ENCODE data around the gene SUSD1. TPM values are rescaled to one million over a fixed set of nuclear protein-coding genes. Genes with fewer than 3 reads are reported as not detected.

The SUSD1 gene
- total RNA-seq, 1 experiment from 2014 or later = 7.9 TPM

DNA sequence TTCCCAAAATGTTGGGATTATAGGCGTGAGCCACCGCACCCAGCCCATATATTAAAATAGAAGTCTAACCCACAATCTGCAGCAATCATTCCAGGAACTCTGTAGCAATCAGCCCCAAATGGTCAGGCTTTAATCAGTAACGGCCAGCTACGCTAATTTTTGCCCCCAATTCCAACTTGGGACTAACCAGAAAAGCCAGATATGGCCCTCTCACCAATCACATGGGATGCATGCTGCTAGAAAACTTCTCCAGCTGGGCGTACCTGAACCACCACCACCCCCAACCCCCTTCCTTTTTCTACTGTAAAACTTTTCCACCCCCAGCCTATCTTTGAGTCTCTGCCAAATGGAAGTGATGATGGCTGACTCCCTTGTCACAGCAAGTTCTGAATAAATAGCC lies 4.1 kb downstream of the SUSD1 start:
- peaks cover 21 to 56% of the 10 kb centered on the region in 2 experiments for H3K4me1 ChIP-seq (ENCODE audit: control insufficient read depth in 1 of 2, insufficient read depth in 2 of 2, low read length in 2 of 2)
- RAD21 ChIA-PET (ENCODE audit: low non-redundant PET in 1 of 2, low total read pairs in 2 of 2, uncharacterized antibody in 2 of 2, unreplicated experiment in 2 of 2) = no interaction called here
- no TSS peak for BruUV-seq (replicated peaks)
- no peak for TF ChIP-seq FOSL1 (IDR thresholded peaks at IDR 0.05; ENCODE audit: low read depth)
- TF ChIP-seq MAX (IDR thresholded peaks at IDR 0.05) = no peak
- TF ChIP-seq POLR2A (IDR thresholded peaks at IDR 0.05; ENCODE audit: borderline replicate concordance, extremely low read depth, insufficient read depth, insufficient read length) = no peak
- TF ChIP-seq EZH2phosphoT487 (IDR thresholded peaks at IDR 0.05; ENCODE audit: borderline replicate concordance) = no peak
- no peak for TF ChIP-seq SRF (IDR thresholded peaks at IDR 0.05; ENCODE audit: low read depth)
- no peak for TF ChIP-seq ZNF274 (IDR thresholded peaks at IDR 0.05; ENCODE audit: low read depth, low read length)
- TF ChIP-seq, protein P1, sequence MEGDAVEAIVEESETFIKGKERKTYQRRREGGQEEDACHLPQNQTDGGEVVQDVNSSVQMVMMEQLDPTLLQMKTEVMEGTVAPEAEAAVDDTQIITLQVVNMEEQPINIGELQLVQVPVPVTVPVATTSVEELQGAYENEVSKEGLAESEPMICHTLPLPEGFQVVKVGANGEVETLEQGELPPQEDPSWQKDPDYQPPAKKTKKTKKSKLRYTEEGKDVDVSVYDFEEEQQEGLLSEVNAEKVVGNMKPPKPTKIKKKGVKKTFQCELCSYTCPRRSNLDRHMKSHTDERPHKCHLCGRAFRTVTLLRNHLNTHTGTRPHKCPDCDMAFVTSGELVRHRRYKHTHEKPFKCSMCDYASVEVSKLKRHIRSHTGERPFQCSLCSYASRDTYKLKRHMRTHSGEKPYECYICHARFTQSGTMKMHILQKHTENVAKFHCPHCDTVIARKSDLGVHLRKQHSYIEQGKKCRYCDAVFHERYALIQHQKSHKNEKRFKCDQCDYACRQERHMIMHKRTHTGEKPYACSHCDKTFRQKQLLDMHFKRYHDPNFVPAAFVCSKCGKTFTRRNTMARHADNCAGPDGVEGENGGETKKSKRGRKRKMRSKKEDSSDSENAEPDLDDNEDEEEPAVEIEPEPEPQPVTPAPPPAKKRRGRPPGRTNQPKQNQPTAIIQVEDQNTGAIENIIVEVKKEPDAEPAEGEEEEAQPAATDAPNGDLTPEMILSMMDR (IDR thresholded peaks at IDR 0.05 in 2 of 3, conservative IDR thresholded peaks at IDR 0.05 in 1 of 3; ENCODE audit: borderline replicate concordance in 1 of 3, insufficient read depth in 1 of 3, low read depth in 2 of 3, low read length in 2 of 3) = no peak
- TF ChIP-seq ZBTB33 (IDR thresholded peaks at IDR 0.05; ENCODE audit: extremely low read depth, insufficient replicate concordance, low read length) = no peak
- TF ChIP-seq SP1 (IDR thresholded peaks at IDR 0.05; ENCODE audit: low read depth) = no peak
- TF ChIP-seq, protein P2, sequence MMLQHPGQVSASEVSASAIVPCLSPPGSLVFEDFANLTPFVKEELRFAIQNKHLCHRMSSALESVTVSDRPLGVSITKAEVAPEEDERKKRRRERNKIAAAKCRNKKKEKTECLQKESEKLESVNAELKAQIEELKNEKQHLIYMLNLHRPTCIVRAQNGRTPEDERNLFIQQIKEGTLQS (IDR thresholded peaks at IDR 0.05) = no peak
- no peak for TF ChIP-seq YY1 (IDR thresholded peaks at IDR 0.05; ENCODE audit: extremely low read depth, insufficient replicate concordance, low read depth, low read length)
- no peak for TF ChIP-seq EGR1 (IDR thresholded peaks at IDR 0.05; ENCODE audit: low read depth)
- no peak for TF ChIP-seq ELF1 (IDR thresholded peaks at IDR 0.05; ENCODE audit: borderline replicate concordance, low read depth)
- no peak for TF ChIP-seq CEBPB (IDR thresholded peaks at IDR 0.05; ENCODE audit: low read depth)
- TF ChIP-seq JUND (IDR thresholded peaks at IDR 0.05) = no peak
- TF ChIP-seq REST (IDR thresholded peaks at IDR 0.05; ENCODE audit: low read depth) = no peak
- no peak for TF ChIP-seq SIN3A (IDR thresholded peaks at IDR 0.05; ENCODE audit: low read depth)
- no peak for TF ChIP-seq EZH2 (IDR thresholded peaks at IDR 0.05)
- no peak for TF ChIP-seq ZFX (IDR thresholded peaks at IDR 0.05)
- TF ChIP-seq POLR2AphosphoS5 (IDR thresholded peaks at IDR 0.05; ENCODE audit: low read depth, low read length) = no peak
- intact Hi-C loops (cut with micrococcal nuclease) = loop anchor here (5.0 kb wide), 1 partner anchor 161 kb away; the partner anchor contains the start of gene PTBP3
- CTCF ChIA-PET = no interaction called here
- no peak overlapping the region for H3K4me3 ChIP-seq (replicated peaks in 1 of 2; ENCODE audit: low read depth in 1 of 2, low read length in 2 of 2)
- no peaks in the 10 kb centered on the region for H3K27me3 ChIP-seq (ENCODE audit: insufficient read depth, low read length)
- no peak overlapping the region for H3K9ac ChIP-seq (ENCODE audit: low read length)
- DNase-seq (ENCODE audit: low read depth, low spot score) = no peak
- no peaks in the 10 kb centered on the region for H3K9me3 ChIP-seq (ENCODE audit: control insufficient read depth in 1 of 2, insufficient read depth in 1 of 2, low read depth in 1 of 2, low read length in 2 of 2)
- H2AFZ ChIP-seq (ENCODE audit: low read depth, low read length, poor library complexity, severe bottlenecking) = no peak overlapping the region
- no peaks in the 10 kb centered on the region for H4K20me1 ChIP-seq (ENCODE audit: insufficient read depth)
- H3K4me2 ChIP-seq (ENCODE audit: low read length) = no peak overlapping the region
- no peaks in the 10 kb centered on the region for H3K79me2 ChIP-seq (ENCODE audit: insufficient read depth, low read length)
- H3K27ac ChIP-seq (ENCODE audit: low read depth, low read length) = no peak overlapping the region
- ATAC-seq = no peak
- no peaks in the 10 kb centered on the region for H3K9me2 ChIP-seq (ENCODE audit: insufficient read depth)
- H3K36me3 ChIP-seq (ENCODE audit: control insufficient read depth in 1 of 2, insufficient read depth in 2 of 2, low read length in 2 of 2) = no peaks in the 10 kb centered on the region
- POLR2A ChIA-PET = interaction anchor here (0.6 kb wide), 1 partner anchor 547 kb away, joined by 4 read pairs; the partner anchor contains the start of gene INIP

All from HCT116 (cell line).